GM12892 (cell line): Measurements from ENCODE around the gene SLC22A3.

Experiments
- POLR2A ChIP-seq: IDR thresholded peaks from 2 replicates; pipeline ENCODE4 v1.6.1; 2011; ENCODE audit warnings: low read depth, low read length, control low read depth
- POLR2AphosphoS5 ChIP-seq: IDR thresholded peaks from 2 replicates; pipeline ENCODE4 v1.6.1; 2011; ENCODE audit warnings: low read depth, low read length, control low read depth
- TAF1 ChIP-seq: IDR thresholded peaks from 2 replicates; pipeline ENCODE4 v1.6.1; 2011; ENCODE audit warnings: low read depth, mild to moderate bottlenecking, control low read depth, low read length, borderline replicate concordance

GRCh38 chr6:160337991-160338390 lies 10.2 kb upstream of the SLC22A3 start:
- TF ChIP-seq POLR2A: no peak
- no peak for TF ChIP-seq POLR2AphosphoS5
- TF ChIP-seq TAF1: no peak
